ENCODE data around the gene REM1.

- TF ChIP-seq EZH2 (IDR thresholded peaks at IDR 0.05; ENCODE audit: low read depth), result no peak
- TF ChIP-seq, protein P1, sequence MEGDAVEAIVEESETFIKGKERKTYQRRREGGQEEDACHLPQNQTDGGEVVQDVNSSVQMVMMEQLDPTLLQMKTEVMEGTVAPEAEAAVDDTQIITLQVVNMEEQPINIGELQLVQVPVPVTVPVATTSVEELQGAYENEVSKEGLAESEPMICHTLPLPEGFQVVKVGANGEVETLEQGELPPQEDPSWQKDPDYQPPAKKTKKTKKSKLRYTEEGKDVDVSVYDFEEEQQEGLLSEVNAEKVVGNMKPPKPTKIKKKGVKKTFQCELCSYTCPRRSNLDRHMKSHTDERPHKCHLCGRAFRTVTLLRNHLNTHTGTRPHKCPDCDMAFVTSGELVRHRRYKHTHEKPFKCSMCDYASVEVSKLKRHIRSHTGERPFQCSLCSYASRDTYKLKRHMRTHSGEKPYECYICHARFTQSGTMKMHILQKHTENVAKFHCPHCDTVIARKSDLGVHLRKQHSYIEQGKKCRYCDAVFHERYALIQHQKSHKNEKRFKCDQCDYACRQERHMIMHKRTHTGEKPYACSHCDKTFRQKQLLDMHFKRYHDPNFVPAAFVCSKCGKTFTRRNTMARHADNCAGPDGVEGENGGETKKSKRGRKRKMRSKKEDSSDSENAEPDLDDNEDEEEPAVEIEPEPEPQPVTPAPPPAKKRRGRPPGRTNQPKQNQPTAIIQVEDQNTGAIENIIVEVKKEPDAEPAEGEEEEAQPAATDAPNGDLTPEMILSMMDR (conservative IDR thresholded peaks at IDR 0.05), result no peak
Observed at GRCh38 chr20:31516166-31516565, 41.1 kb downstream of the REM1 start.

Measured in PC-9 (cell line).